Breast epithelium (tissue), 4 donors: Measurements from ENCODE around the gene FAM221B. TPM values are rescaled to one million over a fixed set of nuclear protein-coding genes. Genes with fewer than 3 reads are reported as not detected.
A peak's percentile ranks its signal among the peaks of the same experiment; 100 is the strongest.

Experiments used
- DNase-seq, 2 donors: peaks; one replicate each; pipeline ENCODE4 v3.0.0-alpha.2; 2019; ENCODE audit warnings: low spot score in 2 of 2
- H3K27ac ChIP-seq, 2 donors: fragments of 200-600 bp; sonication (generic) in 1 of 2; one replicate each; pipeline ENCODE4 v1.5.1; 2016 to 2019; ENCODE audit warnings: mild to moderate bottlenecking in 1 of 2
- H3K27me3 ChIP-seq, 2 donors: fragments of 200-600 bp; sonication (generic) in 1 of 2; one replicate each; pipeline versions ENCODE4 v1.5.1 to v1.6.0; 2017 to 2019; ENCODE audit warnings: control low read depth in 1 of 2, mild to moderate bottlenecking in 1 of 2
- H3K36me3 ChIP-seq: fragments of 200-600 bp; one replicate; pipeline ENCODE4 v1.5.1; 2019
- H3K4me1 ChIP-seq, 2 donors: fragments of 200-600 bp; sonication (generic); one replicate each; pipeline ENCODE4 v1.5.1; 2016 to 2019; ENCODE audit warnings: control low read depth in 1 of 2
- H3K4me3 ChIP-seq, 3 donors: fragments of 200-600 bp; sonication (generic); 1 replicate in 2 of 3; 2 replicates in 1 of 3; pipeline ENCODE4 v1.5.1; 2016 to 2019; ENCODE audit warnings: mild to moderate bottlenecking in 3 of 3, moderate library complexity in 2 of 3
- H3K9me3 ChIP-seq, 2 donors: fragments of 200-600 bp; sonication (generic) in 1 of 2; one replicate each; pipeline ENCODE4 v1.5.1; 2016 to 2019; ENCODE audit warnings: control low read depth in 1 of 2
- POLR2A ChIP-seq: fragments of 450-650 bp; IDR thresholded peaks from one replicate; pipeline ENCODE4 v1.6.1; 2016; ENCODE audit warnings: antibody characterized with exemption, mild to moderate bottlenecking, moderate library complexity
- POLR2AphosphoS5 ChIP-seq, 3 donors: sonication (generic); formaldehyde crosslinking; IDR thresholded peaks; one replicate each; pipeline ENCODE4 v1.6.1; 2017; ENCODE audit warnings: antibody characterized with exemption in 3 of 3
- intact Hi-C: fragments of 100-400 bp; cut with DNase I; formaldehyde crosslinking; loops from one replicate; pipeline ENCODE4 v1.15.1; 2023; ENCODE audit warnings: low total_unique reads
- total RNA-seq, 3 donors: library from RNA; depleted of rRNA; stranded (reverse); fragments of >200 nt; gene quantifications; one replicate each; pipeline ENCODE4 v1.1.0, GENCODE V29; 2016
- TF ChIP-seq, protein P1 (sequence below), 3 donors: fragments of 450-650 bp; IDR thresholded peaks; one replicate each; pipeline ENCODE4 v1.5.1; 2016 to 2017; ENCODE audit warnings: antibody characterized with exemption in 3 of 3, mild to moderate bottlenecking in 3 of 3, moderate library complexity in 3 of 3

The FAM221B gene
- total RNA-seq, 3 donors from 2014 or later: 0.15 TPM; not detected in 2

DNA sequence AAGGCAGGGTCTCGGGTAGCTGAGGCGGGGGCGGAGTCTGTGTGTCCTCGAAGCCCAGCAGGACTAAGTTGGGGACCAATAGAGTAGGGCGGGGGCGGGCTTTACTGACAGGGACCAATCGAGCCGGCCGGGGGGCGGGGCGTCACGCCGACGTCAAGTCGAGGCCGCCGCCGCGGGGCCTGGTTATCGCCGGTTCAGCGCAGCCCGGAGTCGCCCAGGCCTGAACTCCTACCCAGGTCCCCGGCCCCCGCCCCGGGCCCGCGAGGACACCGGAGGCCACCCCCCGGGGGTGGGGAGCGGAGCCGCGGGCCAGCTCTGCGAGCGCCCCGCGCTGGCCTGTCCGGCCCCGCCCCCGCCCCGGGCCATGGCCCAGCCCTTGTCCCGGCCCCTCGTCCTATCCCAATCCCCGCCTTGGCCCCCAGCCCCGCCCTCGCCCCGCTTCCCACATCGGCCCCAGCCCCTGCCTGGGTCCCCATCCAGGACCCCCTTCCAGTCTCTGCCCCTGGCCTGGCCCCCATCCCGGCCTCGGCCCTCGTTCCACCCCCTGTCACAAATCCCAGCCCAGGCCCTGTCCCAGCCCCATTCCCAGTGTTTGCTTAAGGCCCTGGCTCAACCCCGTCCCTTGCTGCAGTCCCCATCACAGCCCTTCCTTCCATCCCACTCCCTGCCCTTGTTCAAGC, 692 bp upstream of the FAM221B start, which contains the start of gene TMEM8B:
TMEM8B (plus strand) TSS at position 145 of the 680 bp plus-strand sequence; CDS start at position 365, 220 bp downstream.
- H3K27ac ChIP-seq: peak within 1 kb of the TSS; percentile 93 to 99
- peak; percentile 98 for DNase-seq
- H3K4me1 ChIP-seq: peaks cover 2 to 16% of the 10 kb centered on the region in 2 donors
- H3K36me3 ChIP-seq: no peaks in the 10 kb centered on the region
- peak within 1 kb of the TSS; percentile 65 to 89 (median 77) for H3K4me3 ChIP-seq
- TF ChIP-seq, protein P1, sequence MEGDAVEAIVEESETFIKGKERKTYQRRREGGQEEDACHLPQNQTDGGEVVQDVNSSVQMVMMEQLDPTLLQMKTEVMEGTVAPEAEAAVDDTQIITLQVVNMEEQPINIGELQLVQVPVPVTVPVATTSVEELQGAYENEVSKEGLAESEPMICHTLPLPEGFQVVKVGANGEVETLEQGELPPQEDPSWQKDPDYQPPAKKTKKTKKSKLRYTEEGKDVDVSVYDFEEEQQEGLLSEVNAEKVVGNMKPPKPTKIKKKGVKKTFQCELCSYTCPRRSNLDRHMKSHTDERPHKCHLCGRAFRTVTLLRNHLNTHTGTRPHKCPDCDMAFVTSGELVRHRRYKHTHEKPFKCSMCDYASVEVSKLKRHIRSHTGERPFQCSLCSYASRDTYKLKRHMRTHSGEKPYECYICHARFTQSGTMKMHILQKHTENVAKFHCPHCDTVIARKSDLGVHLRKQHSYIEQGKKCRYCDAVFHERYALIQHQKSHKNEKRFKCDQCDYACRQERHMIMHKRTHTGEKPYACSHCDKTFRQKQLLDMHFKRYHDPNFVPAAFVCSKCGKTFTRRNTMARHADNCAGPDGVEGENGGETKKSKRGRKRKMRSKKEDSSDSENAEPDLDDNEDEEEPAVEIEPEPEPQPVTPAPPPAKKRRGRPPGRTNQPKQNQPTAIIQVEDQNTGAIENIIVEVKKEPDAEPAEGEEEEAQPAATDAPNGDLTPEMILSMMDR (IDR thresholded peaks at IDR 0.05): no peak
- TF ChIP-seq POLR2AphosphoS5 (IDR thresholded peaks at IDR 0.05) (no peak), POLR2A (no peak)
- intact Hi-C loops: no loop called here
- no peaks in the 10 kb centered on the region for H3K27me3 ChIP-seq
- H3K9me3 ChIP-seq: no peaks in the 10 kb centered on the region

DNA sequence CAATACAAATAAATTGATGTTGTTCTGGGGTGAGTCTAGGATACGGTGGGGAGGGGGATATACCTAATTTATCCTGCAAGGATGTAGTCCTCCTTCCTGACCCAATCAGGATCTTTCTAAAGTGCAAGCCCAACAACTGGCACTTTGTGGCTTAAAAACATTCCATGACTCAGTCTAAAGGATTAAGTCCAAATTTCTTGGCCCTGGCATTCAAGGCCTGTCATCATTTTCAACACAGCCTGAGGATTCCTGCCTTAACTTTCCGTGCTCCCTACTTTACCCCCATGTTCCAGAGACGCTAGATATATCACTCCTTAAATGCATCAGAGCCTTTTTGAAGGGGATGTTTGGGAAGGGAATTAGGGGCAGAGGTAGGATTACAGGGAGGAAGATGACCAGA, 1.0 kb downstream of the FAM221B start:
- Histone ChIP-seq H3K4me3 (no peak overlapping the region), H3K36me3 (no peaks in the 10 kb centered on the region), H3K27me3 (no peaks in the 10 kb centered on the region), H3K9me3 (no peaks in the 10 kb centered on the region), H3K27ac (no peak overlapping the region), H3K4me1 (peaks cover 0 to 10% of the 10 kb centered on the region in 2 donors)
- TF ChIP-seq, protein P1 (IDR thresholded peaks at IDR 0.05): no peak
- TF ChIP-seq POLR2AphosphoS5 (IDR thresholded peaks at IDR 0.05): no peak
- TF ChIP-seq POLR2A: no peak
- intact Hi-C loops: no loop called here
- no peak for DNase-seq

DNA sequence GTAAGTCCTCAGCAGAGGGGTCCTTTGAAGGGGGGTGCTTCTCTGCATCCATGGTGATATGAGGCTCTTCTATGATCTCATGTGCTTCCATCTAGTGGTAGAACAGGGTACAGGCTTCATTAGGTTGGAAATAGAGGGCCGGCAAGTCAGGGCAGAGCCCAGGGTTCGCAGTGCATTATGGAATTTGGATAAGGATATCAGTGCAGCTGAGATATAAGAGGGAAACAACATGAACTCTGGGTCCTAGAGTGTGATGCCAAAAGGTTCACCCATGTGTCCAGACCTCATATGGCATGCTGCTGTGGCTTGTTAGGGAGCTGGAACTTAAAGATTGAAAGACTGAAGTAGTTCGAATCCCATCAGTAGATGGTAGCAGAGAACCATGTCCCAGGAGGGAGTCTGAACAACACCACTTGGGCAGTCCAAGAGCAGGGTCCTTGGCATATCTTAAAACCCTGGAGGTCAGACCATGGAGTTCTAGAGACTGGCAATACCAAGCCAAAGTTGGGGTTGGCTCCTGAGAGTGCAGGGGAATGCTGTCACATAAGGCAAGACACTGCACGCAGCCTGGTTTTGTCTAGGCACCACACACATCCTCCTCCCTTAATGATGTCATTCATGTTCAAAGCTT, 2.3 kb downstream of the FAM221B start:
- no peaks in the 10 kb centered on the region for H3K9me3 ChIP-seq
- intact Hi-C loops: no loop called here
- H3K4me1 ChIP-seq: no peaks in the 10 kb centered on the region
- no peak for DNase-seq
- no peak overlapping the region for H3K27ac ChIP-seq
- no peaks in the 10 kb centered on the region for H3K36me3 ChIP-seq
- H3K27me3 ChIP-seq: no peaks in the 10 kb centered on the region
- no peak overlapping the region for H3K4me3 ChIP-seq
- TF ChIP-seq, protein P1 (IDR thresholded peaks at IDR 0.05): peak; percentile 54 to 72 (median 72)
- TF ChIP-seq POLR2A: no peak

DNA sequence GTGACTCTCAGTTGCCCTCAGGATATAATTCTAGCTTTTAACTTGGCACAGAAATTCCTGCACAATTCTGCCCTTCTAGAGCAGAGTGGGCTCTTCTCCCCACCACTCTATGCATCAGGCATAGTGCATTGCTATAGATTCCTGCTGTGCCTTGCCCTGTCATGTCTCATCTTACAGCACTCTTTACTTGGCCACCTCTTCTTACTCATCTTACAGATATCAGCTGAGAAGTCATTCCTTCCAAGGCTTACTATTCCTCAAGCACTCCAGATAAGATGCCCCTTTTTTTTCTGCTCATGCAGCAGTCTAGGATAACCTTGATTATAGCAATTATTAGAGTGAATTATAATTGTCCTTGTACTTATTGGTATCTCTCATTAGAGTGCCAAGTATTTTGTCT, 5.6 kb downstream of the FAM221B start:
- no peak for TF ChIP-seq POLR2A
- TF ChIP-seq, protein P1 (IDR thresholded peaks at IDR 0.05): no peak
- no peak for TF ChIP-seq POLR2AphosphoS5 (IDR thresholded peaks at IDR 0.05)
- Histone ChIP-seq H3K36me3 (no peaks in the 10 kb centered on the region), H3K4me3 (no peak overlapping the region), H3K27me3 (no peaks in the 10 kb centered on the region), H3K9me3 (no peaks in the 10 kb centered on the region), H3K27ac (no peak overlapping the region), H3K4me1 (no peaks in the 10 kb centered on the region)
- intact Hi-C loops: no loop called here
- no peak for DNase-seq

DNA sequence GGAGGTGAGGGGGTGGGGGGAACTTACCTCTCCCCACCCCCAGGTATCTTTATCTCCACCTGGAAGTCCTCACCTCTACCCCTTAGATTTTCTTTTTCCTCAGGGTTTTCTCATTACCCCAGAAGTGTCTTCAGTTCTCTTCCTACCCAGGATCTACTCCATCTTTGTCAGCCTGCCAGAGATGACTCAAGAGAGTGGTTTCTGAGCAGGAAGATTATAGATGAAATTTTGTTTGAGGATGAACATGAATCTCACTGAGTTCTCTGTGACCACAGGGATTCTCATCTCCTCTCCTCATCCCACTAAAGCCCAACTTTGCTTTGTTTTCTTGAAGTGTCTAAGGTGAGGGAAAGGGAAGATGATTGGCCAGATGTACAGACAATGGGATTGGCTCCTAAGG, 8.5 kb downstream of the FAM221B start:
- no peaks in the 10 kb centered on the region for H3K27me3 ChIP-seq
- no peak overlapping the region for H3K4me3 ChIP-seq
- no peak for DNase-seq
- H3K9me3 ChIP-seq: no peaks in the 10 kb centered on the region
- no peak overlapping the region for H3K27ac ChIP-seq
- no peaks in the 10 kb centered on the region for H3K36me3 ChIP-seq
- no peak for TF ChIP-seq POLR2AphosphoS5 (IDR thresholded peaks at IDR 0.05)
- TF ChIP-seq, protein P1 (IDR thresholded peaks at IDR 0.05): no peak
- TF ChIP-seq POLR2A: no peak
- no peaks in the 10 kb centered on the region for H3K4me1 ChIP-seq
- intact Hi-C loops: no loop called here
